ENCODE results near the gene RASD2. TPM values are rescaled to one million over a fixed set of nuclear protein-coding genes. Genes with fewer than 3 reads are reported as not detected.

The RASD2 gene
- total RNA-seq, 1 donor = 0.09 TPM

GRCh38 chr22:35541254-35541748, 670 bp downstream of the RASD2 start:
- no peak for TF ChIP-seq CTCF (IDR thresholded peaks at IDR 0.05; ENCODE audit: insufficient read depth, low read length)
- DNase-seq (ENCODE audit: low read depth) = no peak
- no peak overlapping the region for H3K4me3 ChIP-seq (ENCODE audit: low read depth, low read length)

- no peak overlapping the region for H3K4me3 ChIP-seq (ENCODE audit: low read depth, low read length)
- no peak for DNase-seq (ENCODE audit: low read depth)
- TF ChIP-seq CTCF (IDR thresholded peaks at IDR 0.05; ENCODE audit: insufficient read depth, low read length) = no peak
These were observed 1.7 kb downstream of the RASD2 start for GRCh38 chr22:35542157-35542938.

GRCh38 chr22:35542939-35543516, 2.4 kb downstream of the RASD2 start:
- no peak for TF ChIP-seq CTCF (IDR thresholded peaks at IDR 0.05; ENCODE audit: insufficient read depth, low read length)

GRCh38 chr22:35543702-35544101, 3.1 kb downstream of the RASD2 start:
- TF ChIP-seq CTCF (IDR thresholded peaks at IDR 0.05; ENCODE audit: insufficient read depth, low read length) = no peak
- DNase-seq (ENCODE audit: low read depth) = no peak
- no peak overlapping the region for H3K4me3 ChIP-seq (ENCODE audit: low read depth, low read length)

More at GRCh38 chr22:35542939-35543516, 2.4 kb downstream of the RASD2 start:
- no peak overlapping the region for H3K4me3 ChIP-seq (ENCODE audit: low read depth, low read length)
- DNase-seq (ENCODE audit: low read depth) = no peak

- no peak for DNase-seq (ENCODE audit: low read depth)
- no peak overlapping the region for H3K4me3 ChIP-seq (ENCODE audit: low read depth, low read length)
- no peak for TF ChIP-seq CTCF (IDR thresholded peaks at IDR 0.05; ENCODE audit: insufficient read depth, low read length)
These were observed 3.6 kb downstream of the RASD2 start for GRCh38 chr22:35544189-35544588.

- DNase-seq (ENCODE audit: low read depth) = no peak
- TF ChIP-seq CTCF (IDR thresholded peaks at IDR 0.05; ENCODE audit: insufficient read depth, low read length) = no peak
- H3K4me3 ChIP-seq (ENCODE audit: low read depth, low read length) = no peak overlapping the region
These were observed 4.2 kb downstream of the RASD2 start for GRCh38 chr22:35544827-35545226.

All from fibroblast of the aortic adventitia (primary cell).